H1 (cell line): Measurements from ENCODE around the gene KDM1A. TPM values are rescaled to one million over a fixed set of nuclear protein-coding genes. Genes with fewer than 3 reads are reported as not detected.

ENCODE experiments used
- CTCF ChIA-PET: fragments of 300-600 bp; sonication (Branson Sonifier 250); formaldehyde crosslinking; loops from one replicate; lab custom pipeline; 2021; ENCODE audit not compliant: partially characterized antibody; lab: Charles Lee
- POLR2A ChIA-PET: fragments of 300-600 bp; sonication (Branson Sonifier 250); formaldehyde crosslinking; loops from one replicate; lab custom pipeline; 2021; ENCODE audit warnings: inconsistent platforms; ENCODE audit not compliant: partially characterized antibody; lab: Charles Lee
- DNase-seq, 2 experiments: peaks; one replicate each; pipeline versions ENCODE4 v3.0.0 to v3.0.0-alpha.2; 2010 to 2022; ENCODE audit warnings: low spot score in 2 of 2, low read depth in 1 of 2, mixed read lengths in 1 of 2
- FAIRE-seq: peaks from 2 replicates; lab custom pipeline; 2011; peaks lifted over from hg19 to GRCh38; lab: Jason Lieb, UNC
- H2AFZ ChIP-seq: 2 replicates; pipeline ENCODE4 v1.8.1; 2012; ENCODE audit warnings: low read length, inconsistent platforms
- H2AK5ac ChIP-seq: 2 replicates; pipeline ENCODE4 v1.6.1; 2013; ENCODE audit warnings: low read depth, low read length
- H2BK120ac ChIP-seq: replicated peaks from 2 replicates; pipeline ENCODE3; 2013; ENCODE audit warnings: low read depth, low read length, inconsistent platforms
- H2BK12ac ChIP-seq: 2 replicates; pipeline ENCODE4 v1.6.1; 2013; ENCODE audit warnings: low read depth, low read length
- H2BK15ac ChIP-seq: 2 replicates; pipeline ENCODE4 v1.6.1; 2013; ENCODE audit warnings: low read length
- H2BK20ac ChIP-seq: 2 replicates; pipeline ENCODE4 v1.6.1; 2013; ENCODE audit warnings: low read length
- H2BK5ac ChIP-seq: 2 replicates; pipeline ENCODE4 v1.6.1; 2013; ENCODE audit warnings: low read depth, low read length
- H3K14ac ChIP-seq: 2 replicates; pipeline ENCODE4 v1.6.1; 2013; ENCODE audit warnings: inconsistent platforms; ENCODE audit not compliant: insufficient read length
- H3K18ac ChIP-seq: 2 replicates; pipeline ENCODE4 v1.6.1; 2013; ENCODE audit warnings: low read length; ENCODE audit errors: extremely low read depth
- H3K23ac ChIP-seq: 2 replicates; pipeline ENCODE4 v1.6.1; 2013; ENCODE audit warnings: inconsistent platforms; ENCODE audit not compliant: insufficient read length
- H3K23me2 ChIP-seq: 2 replicates; pipeline ENCODE4 v1.6.1; 2013; ENCODE audit warnings: low read depth, low read length
- H3K27ac ChIP-seq: 2 replicates; pipeline ENCODE4 v1.6.1; 2011; ENCODE audit warnings: low read depth, low read length, inconsistent platforms
- H3K27me3 ChIP-seq, 4 experiments: replicated peaks in 1 of 4; 1 replicate in 1 of 4; 2 replicates in 3 of 4; pipeline versions ENCODE4 v1.6.1 to v1.8.1; 2011 to 2013; ENCODE audit warnings: low read length in 3 of 4, mild to moderate bottlenecking in 3 of 4, inconsistent platforms in 2 of 4, mixed read lengths in 2 of 4, moderate library complexity in 1 of 4; ENCODE audit not compliant: control insufficient read depth in 3 of 4, insufficient read depth in 3 of 4; ENCODE audit errors: extremely low read depth in 1 of 4
- H3K36me3 ChIP-seq, 4 experiments: 2 replicates each; pipeline versions ENCODE4 v1.6.1 to v1.8.1; 2011 to 2013; ENCODE audit warnings: mild to moderate bottlenecking in 4 of 4, low read length in 3 of 4, moderate library complexity in 2 of 4, control low read depth in 1 of 4, inconsistent platforms in 1 of 4; ENCODE audit not compliant: insufficient read depth in 4 of 4, control insufficient read depth in 2 of 4
- H3K4ac ChIP-seq: replicated peaks from 2 replicates; pipeline ENCODE3; 2013; ENCODE audit warnings: low read length, low read depth, mixed read lengths, inconsistent platforms; ENCODE audit not compliant: insufficient read length
- H3K4me1 ChIP-seq, 4 experiments: replicated peaks in 1 of 4; 1 replicate in 1 of 4; 2 replicates in 3 of 4; pipeline versions ENCODE4 v1.6.1 to v1.8.1; 2011 to 2013; ENCODE audit warnings: low read length in 3 of 4, inconsistent platforms in 2 of 4, mixed read lengths in 1 of 4; ENCODE audit not compliant: insufficient read depth in 4 of 4, control insufficient read depth in 3 of 4
- H3K4me2 ChIP-seq, 2 experiments: 2 replicates each; pipeline versions ENCODE4 v1.6.1 to v1.8.1; 2011 to 2013; ENCODE audit warnings: low read depth in 2 of 2, low read length in 2 of 2, control low read depth in 1 of 2, inconsistent platforms in 1 of 2, mild to moderate bottlenecking in 1 of 2; ENCODE audit not compliant: insufficient read depth in 1 of 2
- H3K4me3 ChIP-seq, 4 experiments: fragments of 200-600, 300-600 bp in 1 of 4; sonication (generic), shearing (Covaris generic), sonication (Bioruptor Twin) in 1 of 4; 2 replicates each; pipeline versions ENCODE4 v1.5.1 to v1.8.1; 2011 to 2016; ENCODE audit warnings: low read length in 4 of 4, low read depth in 3 of 4, control low read depth in 2 of 4, inconsistent platforms in 2 of 4, mild to moderate bottlenecking in 2 of 4, mixed read lengths in 1 of 4, moderate library complexity in 1 of 4; ENCODE audit not compliant: insufficient read depth in 2 of 4; ENCODE audit errors: extremely low read depth in 1 of 4
- H3K56ac ChIP-seq: replicated peaks from 2 replicates; pipeline ENCODE3; 2013; ENCODE audit warnings: low read depth, mild to moderate bottlenecking, mixed read lengths, low read length, inconsistent platforms; ENCODE audit not compliant: insufficient read length
- H3K79me1 ChIP-seq: 2 replicates; pipeline ENCODE4 v1.6.1; 2013; ENCODE audit warnings: low read depth, low read length, control low read depth
- H3K79me2 ChIP-seq, 2 experiments: 2 replicates each; pipeline versions ENCODE4 v1.6.1 to v1.8.1; 2012 to 2013; ENCODE audit warnings: low read length in 2 of 2, mild to moderate bottlenecking in 2 of 2, inconsistent platforms in 1 of 2; ENCODE audit not compliant: insufficient read depth in 2 of 2, control insufficient read depth in 1 of 2
- H3K9ac ChIP-seq, 4 experiments: replicated peaks in 1 of 4; 1 replicate in 1 of 4; 2 replicates in 3 of 4; pipeline versions ENCODE4 v1.6.1 to v1.8.1; 2011 to 2013; ENCODE audit warnings: low read depth in 3 of 4, low read length in 3 of 4, control low read depth in 2 of 4, mild to moderate bottlenecking in 2 of 4, moderate library complexity in 2 of 4, inconsistent platforms in 1 of 4; ENCODE audit errors: extremely low read depth in 1 of 4
- H3K9me3 ChIP-seq, 2 experiments: 2 replicates each; pipeline versions ENCODE4 v1.6.1 to v1.8.1; 2012 to 2013; ENCODE audit warnings: mild to moderate bottlenecking in 2 of 2, moderate library complexity in 2 of 2, control low read depth in 1 of 2, inconsistent platforms in 1 of 2, low read depth in 1 of 2, low read length in 1 of 2, mixed read lengths in 1 of 2; ENCODE audit not compliant: insufficient read depth in 2 of 2
- H4K20me1 ChIP-seq, 2 experiments: replicated peaks in 1 of 2; 2 replicates each; pipeline versions ENCODE3 to v1.8.1; 2011 to 2013; ENCODE audit warnings: inconsistent platforms in 2 of 2, low read length in 2 of 2, mild to moderate bottlenecking in 1 of 2; ENCODE audit not compliant: insufficient read depth in 2 of 2, control insufficient read depth in 1 of 2
- H4K5ac ChIP-seq: 2 replicates; pipeline ENCODE4 v1.6.1; 2013; ENCODE audit warnings: low read length, low read depth, mixed read lengths, inconsistent platforms; ENCODE audit not compliant: insufficient read length
- H4K8ac ChIP-seq: 2 replicates; pipeline ENCODE4 v1.8.0; 2013; ENCODE audit warnings: mild to moderate bottlenecking, moderate library complexity, low read length, inconsistent platforms; ENCODE audit not compliant: insufficient read depth; ENCODE audit errors: extremely low read depth
- H4K91ac ChIP-seq: replicated peaks from 2 replicates; pipeline ENCODE3; 2013; ENCODE audit warnings: low read length, mixed read lengths, inconsistent platforms; ENCODE audit not compliant: insufficient read length
- BCL11A ChIP-seq, 2 experiments: IDR thresholded peaks; one replicate each; pipeline ENCODE4 v1.6.1; 2011; ENCODE audit warnings: low read depth in 2 of 2, low read length in 2 of 2, mild to moderate bottlenecking in 2 of 2
- GABPA ChIP-seq: IDR thresholded peaks from 2 replicates; pipeline ENCODE4 v1.6.1; 2011; ENCODE audit warnings: mild to moderate bottlenecking, low read length, moderate library complexity, borderline replicate concordance; ENCODE audit not compliant: insufficient read depth
- JUN ChIP-seq: IDR thresholded peaks from 2 replicates; pipeline ENCODE4 v1.6.1; 2011; ENCODE audit warnings: low read depth, mild to moderate bottlenecking, improper control_type of control experiment, low read length
- KDM5A ChIP-seq: fragments of 200-600 bp; IDR thresholded peaks from 2 replicates; pipeline ENCODE4 v1.7.1; 2012; ENCODE audit warnings: mild to moderate bottlenecking, low read length, inconsistent platforms, mixed read lengths
- PHF8 ChIP-seq: fragments of 200-600 bp; sonication (generic); conservative IDR thresholded peaks from 2 replicates; pipeline ENCODE4 v1.7.1; 2012; ENCODE audit warnings: low read depth, mild to moderate bottlenecking, inconsistent platforms, low read length, moderate library complexity
- SIN3A ChIP-seq, 2 experiments: IDR thresholded peaks in 1 of 2; conservative IDR thresholded peaks in 1 of 2; 2 replicates each; pipeline ENCODE4 v1.6.1; 2011 to 2012; ENCODE audit warnings: low read length in 2 of 2, improper control_type of control experiment in 1 of 2, low read depth in 1 of 2, mild to moderate bottlenecking in 1 of 2
- SP1 ChIP-seq: IDR thresholded peaks from 2 replicates; pipeline ENCODE4 v1.6.1; 2011; ENCODE audit warnings: low read depth, low read length
- SRF ChIP-seq: IDR thresholded peaks from 2 replicates; pipeline ENCODE4 v1.6.1; 2011; ENCODE audit warnings: mild to moderate bottlenecking, low read depth, low read length, moderate library complexity
- SUZ12 ChIP-seq: fragments of 200-600 bp; sonication (generic); IDR thresholded peaks from 2 replicates; pipeline ENCODE4 v1.6.1; 2012; ENCODE audit warnings: mild to moderate bottlenecking, inconsistent platforms, low read length, moderate library complexity, mixed read lengths
- YY1 ChIP-seq: IDR thresholded peaks from 2 replicates; pipeline ENCODE4 v1.6.1; 2011; ENCODE audit warnings: low read depth, mild to moderate bottlenecking, low read length
- WGBS, 2 experiments: shearing (Covaris generic) in 1 of 2; methylation state at CpG; one replicate each; pipeline versions ENCODE4 v1.1.6 to v1.1.7; 2013 to 2015; ENCODE audit warnings: low lambda C conversion rate in 2 of 2, mixed read lengths in 2 of 2, inconsistent platforms in 1 of 2, low coverage in 1 of 2, missing lambda C conversion rate in 1 of 2; ENCODE audit not compliant: insufficient replicate concordance in 2 of 2, insufficient coverage in 1 of 2, insufficient read length in 1 of 2; ENCODE audit errors: extremely low coverage in 1 of 2, missing lambda C conversion rate in 1 of 2; 5-methylcytosine and 5-hydroxymethylcytosine counted together
- polyA plus RNA-seq, 7 experiments: library from polyadenylated mRNA; depleted of rRNA in 3 of 7; stranded (reverse) in 5 of 7; unstranded in 2 of 7; fragments of >200 nt in 5 of 7; fragments of 200-250 nt in 2 of 7; gene quantifications; 1 replicate in 5 of 7; 2 replicates in 1 of 7; 4 replicates in 1 of 7; pipeline versions ENCODE4 v1.2.1 to v1.2.3, GENCODE V29; 2011 to 2013; ENCODE audit warnings: missing spikeins in 2 of 7, mixed read lengths in 2 of 7
- total RNA-seq: library from RNA; stranded (reverse); fragmentation: NEBNext Ultra II Directional; extraction: Animal tissue kit (Norgen Biotek cat#: 25700); gene quantifications from 2 replicates; pipeline ENCODE4 v1.2.1, GENCODE V29; 2021
- TF ChIP-seq, protein P1 (sequence below): IDR thresholded peaks from 2 replicates; pipeline ENCODE4 v1.6.1; 2012; ENCODE audit warnings: low read length, inconsistent platforms

KDM1A gene
- total and polyA plus RNA-seq, 2 of the 8 experiments (the other 6 are each of a cell fraction or from before 2014, with no cell fraction given): 216 to 275 TPM

GRCh38 chr1:23108918-23109533 lies 89.8 kb downstream of the KDM1A start:
- Histone ChIP-seq H3K4me3 (no peak overlapping the region), H4K5ac (no peak overlapping the region), H3K14ac (no peak overlapping the region), H4K91ac (no peak overlapping the region), H3K27me3 (no peaks in the 10 kb centered on the region), H3K4me2 (no peak overlapping the region), H4K20me1 (peaks cover 7 to 12% of the 10 kb centered on the region in 2 experiments), H2BK15ac (no peak overlapping the region), H4K8ac (no peak overlapping the region), H2AK5ac (no peak overlapping the region), H3K79me2 (peaks cover 0 to 49% of the 10 kb centered on the region in 2 experiments; a peak in 3 of 4 replicates), H3K56ac (no peak overlapping the region), H3K79me1 (peaks cover 9% of the 10 kb centered on the region; the same call in 1 of the 2 replicates), H3K9ac (no peak overlapping the region), H3K23ac (no peak overlapping the region), H3K9me3 (no peaks in the 10 kb centered on the region), H3K18ac (no peak overlapping the region), H2BK12ac (no peak overlapping the region), H3K4ac (no peak overlapping the region), H3K27ac (no peak overlapping the region), H2BK120ac (no peak overlapping the region), H3K4me1 (no peaks in the 10 kb centered on the region; a peak in 1 of 7 replicates), H2BK20ac (no peak overlapping the region), H2AFZ (no peak overlapping the region), H2BK5ac (no peak overlapping the region), H3K23me2 (no peaks in the 10 kb centered on the region), H3K36me3 (peaks cover 0 to 18% (median 7%) of the 10 kb centered on the region in 4 experiments; a peak in 4 of 8 replicates)
- 87% methylated on average over 4 of the region's 4 CpGs; no CpG with 5 or more reads in 1 of the 2 experiments for WGBS, 2 experiments
- DNase-seq: no peak
- TF ChIP-seq GABPA (no peak), JUN (no peak), KDM5A (no peak), SP1 (no peak), SUZ12 (no peak), SRF (no peak), YY1 (no peak), PHF8 (no peak), BCL11A (IDR thresholded peaks at IDR 0.05; ENCODE audit: low read depth in 2 of 2, low read length in 2 of 2) (no peak), SIN3A (conservative IDR thresholded peaks at IDR 0.05 in 1 of 2, IDR thresholded peaks at IDR 0.05 in 1 of 2; ENCODE audit: low read depth in 1 of 2, low read length in 2 of 2) (no peak)
- TF ChIP-seq, protein P1, sequence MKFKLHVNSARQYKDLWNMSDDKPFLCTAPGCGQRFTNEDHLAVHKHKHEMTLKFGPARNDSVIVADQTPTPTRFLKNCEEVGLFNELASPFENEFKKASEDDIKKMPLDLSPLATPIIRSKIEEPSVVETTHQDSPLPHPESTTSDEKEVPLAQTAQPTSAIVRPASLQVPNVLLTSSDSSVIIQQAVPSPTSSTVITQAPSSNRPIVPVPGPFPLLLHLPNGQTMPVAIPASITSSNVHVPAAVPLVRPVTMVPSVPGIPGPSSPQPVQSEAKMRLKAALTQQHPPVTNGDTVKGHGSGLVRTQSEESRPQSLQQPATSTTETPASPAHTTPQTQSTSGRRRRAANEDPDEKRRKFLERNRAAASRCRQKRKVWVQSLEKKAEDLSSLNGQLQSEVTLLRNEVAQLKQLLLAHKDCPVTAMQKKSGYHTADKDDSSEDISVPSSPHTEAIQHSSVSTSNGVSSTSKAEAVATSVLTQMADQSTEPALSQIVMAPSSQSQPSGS: no peak
- POLR2A ChIA-PET: interaction anchor here (0.8 to 2.7 kb wide), 2 partner anchors 9 kb away, joined by 4 to 11 read pairs; no protein-coding TSS in a partner anchor
- FAIRE-seq: no peak
- CTCF ChIA-PET: interaction anchor here (1.3 to 1.9 kb wide), 3 partner anchors 10 to 74 kb away, joined by 4 to 10 read pairs (median 5); no protein-coding TSS in a partner anchor
